ENCODE measurements around the gene HDAC8. TPM values are rescaled to one million over a fixed set of nuclear protein-coding genes. Genes with fewer than 3 reads are reported as not detected.
"Not testable (repeated sequence)": the region's sequence is repeated elsewhere in the genome, so short reads cannot be mapped to it uniquely, and the experiment has no call there.

HDAC8 gene
- total RNA-seq, 1 experiment from 2014 or later, result 33.5 TPM

- H3K9me3 ChIP-seq (ENCODE audit: control insufficient read depth, insufficient read depth, low read depth, low read length), result no peaks in the 10 kb centered on the region
- DNase-seq (ENCODE audit: low read depth, low spot score), result no peak
- POLR2A ChIA-PET, result no interaction called here
Measured at GRCh38 chrX:72495046-72495445, 77.6 kb downstream of the HDAC8 start.

GRCh38 chrX:72492499-72492898 is 80.1 kb downstream of the HDAC8 start:
- Histone ChIP-seq H3K27me3 (ENCODE audit: control insufficient read depth, insufficient read depth, low read length) (no peaks in the 10 kb centered on the region), H3K36me3 (ENCODE audit: control insufficient read depth, insufficient read depth, low read length) (peaks cover 2% of the 10 kb centered on the region; the same call in 1 of the 2 replicates), H3K4me1 (ENCODE audit: control insufficient read depth, insufficient read depth, low read length) (no peaks in the 10 kb centered on the region), H3K27ac (ENCODE audit: low read length) (no peak overlapping the region), H3K9me3 (ENCODE audit: control insufficient read depth, insufficient read depth, low read depth, low read length) (no peaks in the 10 kb centered on the region), H3K4me3 (ENCODE audit: low read depth in 2 of 2, low read length in 2 of 2) (no peak overlapping the region)
- BruUV-seq (replicated peaks), result no TSS peak
- TF ChIP-seq REST (IDR thresholded peaks at IDR 0.05; ENCODE audit: insufficient read depth in 1 of 2, low read depth in 2 of 2, low read length in 1 of 2) (no peak), POLR2AphosphoS5 (IDR thresholded peaks at IDR 0.05; ENCODE audit: low read depth, low read length) (no peak), CTCF (IDR thresholded peaks at IDR 0.05) (no peak), SIN3A (IDR thresholded peaks at IDR 0.05; ENCODE audit: borderline replicate concordance, insufficient read depth, low read depth, low read length) (no peak), TCF7L2 (IDR thresholded peaks at IDR 0.05; ENCODE audit: low read depth, low read length) (no peak)
- intact Hi-C loops (cut with micrococcal nuclease; ENCODE audit: unreplicated experiment) (no loop called here), in situ Hi-C loops (cut with HindIII; ENCODE audit: low pct_unique_long_range_greater_than_20kb, low sequenced_read_pairs) (no loop called here)
- ChIA-PET POLR2A (no interaction called here), CTCF (no interaction called here)
- DNase-seq (ENCODE audit: low read depth, low spot score) (no peak), ATAC-seq (no peak)

More at GRCh38 chrX:72495046-72495445, 77.6 kb downstream of the HDAC8 start:
- Histone ChIP-seq H3K27ac (ENCODE audit: low read length) (no peak overlapping the region), H3K4me1 (ENCODE audit: control insufficient read depth, insufficient read depth, low read length) (no peaks in the 10 kb centered on the region), H3K27me3 (ENCODE audit: control insufficient read depth, insufficient read depth, low read length) (no peaks in the 10 kb centered on the region), H3K4me3 (ENCODE audit: low read depth in 2 of 2, low read length in 2 of 2) (no peak overlapping the region), H3K36me3 (ENCODE audit: control insufficient read depth, insufficient read depth, low read length) (no peaks in the 10 kb centered on the region; the same call in 1 of the 2 replicates)
- in situ Hi-C loops (cut with HindIII; ENCODE audit: low pct_unique_long_range_greater_than_20kb, low sequenced_read_pairs) (no loop called here), intact Hi-C loops (cut with micrococcal nuclease; ENCODE audit: unreplicated experiment) (no loop called here)
- no TSS peak for BruUV-seq (replicated peaks)
- ATAC-seq, result no peak
- TF ChIP-seq REST (IDR thresholded peaks at IDR 0.05; ENCODE audit: insufficient read depth in 1 of 2, low read depth in 2 of 2, low read length in 1 of 2), result no peak
- TF ChIP-seq CTCF (IDR thresholded peaks at IDR 0.05), result no peak
- no peak for TF ChIP-seq POLR2AphosphoS5 (IDR thresholded peaks at IDR 0.05; ENCODE audit: low read depth, low read length)
- no peak for TF ChIP-seq TCF7L2 (IDR thresholded peaks at IDR 0.05; ENCODE audit: low read depth, low read length)
- TF ChIP-seq SIN3A (IDR thresholded peaks at IDR 0.05; ENCODE audit: borderline replicate concordance, insufficient read depth, low read depth, low read length), result no peak
- CTCF ChIA-PET, result no interaction called here

- in situ Hi-C loops (cut with HindIII; ENCODE audit: low pct_unique_long_range_greater_than_20kb, low sequenced_read_pairs); CTCF ChIA-PET; H3K9me3 ChIP-seq (ENCODE audit: control insufficient read depth, insufficient read depth, low read depth, low read length); H3K27me3 ChIP-seq (ENCODE audit: control insufficient read depth, insufficient read depth, low read length); H3K27ac ChIP-seq (ENCODE audit: low read length); DNase-seq (ENCODE audit: low read depth, low spot score); ATAC-seq; BruUV-seq (replicated peaks); H3K36me3 ChIP-seq (ENCODE audit: control insufficient read depth, insufficient read depth, low read length); H3K4me3 ChIP-seq (ENCODE audit: low read depth in 2 of 2, low read length in 2 of 2); POLR2A ChIA-PET; H3K4me1 ChIP-seq (ENCODE audit: control insufficient read depth, insufficient read depth, low read length); intact Hi-C loops (cut with micrococcal nuclease; ENCODE audit: unreplicated experiment): not testable (repeated sequence)
Measured at GRCh38 chrX:72490221-72490620, 82.4 kb downstream of the HDAC8 start.
